Stimulated activated CD8-positive, alpha-beta memory T cell treated with anti-CD3 and anti-CD28 coated beads, Interleukin-2, amount 100 ng/mL, for 1 hour (primary cell): ENCODE measurements around the gene XXYLT1.

Source experiments
- DNase-seq, 2 donors: peaks; one replicate each; pipeline ENCODE4 v3.0.0-alpha.2; 2020; ENCODE audit warnings: low read depth in 2 of 2

XXYLT1 gene

GRCh38 chr3:195028877-195029606 lies 241.9 kb downstream of the XXYLT1 start:
- no peak for DNase-seq

DNA sequence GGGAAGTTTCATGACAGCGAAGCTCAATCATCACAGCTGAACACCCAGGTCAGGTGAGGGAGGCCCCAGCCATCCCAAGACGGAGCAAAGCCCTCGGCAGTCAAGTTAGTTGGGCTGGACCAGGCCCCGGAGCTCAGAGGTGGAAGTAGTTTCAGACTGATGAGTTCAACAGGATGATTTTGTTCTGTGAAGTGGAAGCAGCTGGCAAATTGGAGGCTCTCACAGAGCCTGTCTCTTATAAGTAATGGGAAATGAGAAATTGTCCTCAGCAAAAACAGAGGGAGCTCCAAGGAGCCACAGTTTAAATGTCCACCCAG lies 245.1 kb downstream of the XXYLT1 start:
- DNase-seq, result no peak

GRCh38 chr3:195025056-195025883 lies 245.7 kb downstream of the XXYLT1 start:
- no peak for DNase-seq

DNA sequence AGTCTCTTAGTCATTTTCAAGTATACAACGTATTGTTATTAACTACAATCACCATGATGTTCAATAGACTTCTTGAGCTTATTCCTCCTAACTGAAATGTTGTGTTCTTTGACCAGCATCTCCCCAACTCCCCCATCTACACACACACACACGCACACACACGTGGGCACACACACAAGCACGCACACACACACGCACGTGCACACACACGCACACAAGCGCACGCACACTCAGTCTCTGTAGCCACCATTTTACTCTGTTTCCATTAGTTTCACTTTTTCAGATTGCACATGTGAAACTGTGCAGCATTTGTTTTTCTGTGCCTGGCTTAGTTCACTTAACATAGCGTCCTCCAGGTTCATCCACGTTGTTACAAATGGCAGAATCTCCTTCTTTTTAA lies 247.0 kb downstream of the XXYLT1 start:
- DNase-seq, result no peak

DNA sequence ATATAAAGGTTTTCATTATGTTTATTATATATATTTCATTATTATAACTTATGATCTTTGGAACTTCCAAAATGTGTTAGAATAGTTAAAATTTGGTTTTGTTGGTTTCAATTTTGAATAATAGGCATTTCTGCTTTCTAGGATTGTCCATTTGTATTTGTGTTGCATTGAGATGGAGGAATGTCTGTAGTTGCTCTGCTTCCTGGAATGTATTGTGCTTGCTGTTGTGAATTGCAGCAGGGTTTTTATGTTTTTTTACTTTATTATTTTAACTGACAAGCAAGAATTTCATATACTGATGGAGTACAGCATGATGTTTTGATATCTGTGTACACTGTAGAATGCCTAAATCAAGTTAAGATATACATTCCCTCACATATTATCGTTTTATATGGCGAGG lies 247.4 kb downstream of the XXYLT1 start:
- DNase-seq, result no peak

GRCh38 chr3:195021692-195022091 lies 249.3 kb downstream of the XXYLT1 start:
- DNase-seq, result no peak

GRCh38 chr3:195020921-195021320 lies 250.0 kb downstream of the XXYLT1 start:
- no peak for DNase-seq

DNA sequence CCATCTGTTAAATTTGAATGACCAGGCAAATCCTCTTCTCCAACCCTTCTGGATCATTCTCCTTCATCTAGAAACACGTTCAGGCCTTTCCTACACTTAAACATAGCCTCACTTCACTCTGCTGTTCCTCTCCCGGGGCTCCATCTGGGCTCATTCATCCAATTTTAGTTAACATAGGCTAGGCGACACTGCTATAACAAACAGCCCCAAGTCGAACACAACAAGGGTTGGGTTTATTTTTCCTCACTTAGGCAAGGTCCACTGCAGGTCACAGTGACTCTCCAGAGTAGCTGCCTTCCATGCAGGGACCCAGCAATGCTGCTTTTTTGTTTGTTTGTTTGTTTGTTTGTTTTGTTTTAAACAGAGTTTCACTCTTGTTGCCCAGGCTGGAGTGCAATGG lies 250.8 kb downstream of the XXYLT1 start:
- no peak for DNase-seq

- DNase-seq, result no peak
Measured at GRCh38 chr3:195019335-195019734, 251.6 kb downstream of the XXYLT1 start.
